ENCODE data around the gene GAS6.
A peak's percentile ranks its signal among the peaks of the same experiment; 100 is the strongest.
"Not testable (repeated sequence)": the region's sequence is repeated elsewhere in the genome, so short reads cannot be mapped to it uniquely, and the experiment has no call there.

Gene GAS6

GRCh38 chr13:113804703-113805430 is 59.0 kb downstream of the GAS6 start:
- no peak for DNase-seq

GRCh38 chr13:113804017-113804702 is 59.7 kb downstream of the GAS6 start:
- no peak for DNase-seq

DNA sequence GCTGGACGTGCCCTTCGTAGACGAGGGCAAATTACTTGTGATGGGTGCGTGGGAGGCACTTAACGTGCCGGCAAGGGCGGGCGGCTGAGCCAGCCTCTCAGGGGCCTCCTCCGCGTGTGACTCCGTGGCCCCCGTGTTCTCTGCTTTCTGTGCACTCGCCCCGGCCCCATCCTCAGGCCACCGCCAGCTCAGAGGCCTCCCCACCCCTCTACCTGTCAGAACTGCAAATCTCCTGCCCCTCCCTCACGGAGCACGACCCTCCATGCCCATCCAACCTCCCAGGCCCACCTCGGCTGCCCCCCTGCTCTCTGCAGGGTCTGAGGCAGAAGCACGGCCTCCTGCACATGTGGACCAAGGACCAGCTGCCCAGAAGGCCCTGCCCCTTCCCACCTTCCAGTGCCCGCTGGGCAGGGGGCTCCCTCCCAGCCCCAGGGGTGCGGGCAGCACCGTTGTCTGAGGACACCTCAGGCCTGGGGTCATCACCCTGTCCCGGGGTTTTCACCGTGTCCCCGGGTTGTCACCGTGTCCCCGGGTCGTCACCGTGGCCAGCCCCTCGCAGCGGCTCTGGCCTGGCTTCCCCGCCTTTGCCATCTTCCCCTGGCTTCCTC is 60.4 kb downstream of the GAS6 start:
- DNase-seq, result no peak

DNA sequence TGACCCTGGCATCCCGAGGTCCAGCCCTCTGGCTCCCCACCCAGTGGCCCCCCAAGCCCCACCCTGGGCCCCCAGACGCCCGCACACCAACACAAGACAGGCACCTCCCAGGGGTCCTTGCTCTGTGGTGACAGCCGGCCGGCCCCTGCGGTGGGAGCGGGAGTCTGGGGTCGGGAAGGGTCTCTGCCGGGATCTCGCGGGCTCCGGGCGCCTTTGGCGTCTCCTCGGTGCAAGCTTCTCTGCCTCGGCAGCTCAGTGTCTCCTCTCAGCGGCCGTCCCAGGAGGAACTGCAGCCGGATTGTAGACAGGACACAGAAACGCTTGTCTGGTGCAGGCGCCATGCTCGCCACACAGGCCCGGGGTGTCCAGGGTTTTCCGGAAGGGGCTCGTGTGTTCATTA is 61.1 kb downstream of the GAS6 start:
- no peak for DNase-seq

DNA sequence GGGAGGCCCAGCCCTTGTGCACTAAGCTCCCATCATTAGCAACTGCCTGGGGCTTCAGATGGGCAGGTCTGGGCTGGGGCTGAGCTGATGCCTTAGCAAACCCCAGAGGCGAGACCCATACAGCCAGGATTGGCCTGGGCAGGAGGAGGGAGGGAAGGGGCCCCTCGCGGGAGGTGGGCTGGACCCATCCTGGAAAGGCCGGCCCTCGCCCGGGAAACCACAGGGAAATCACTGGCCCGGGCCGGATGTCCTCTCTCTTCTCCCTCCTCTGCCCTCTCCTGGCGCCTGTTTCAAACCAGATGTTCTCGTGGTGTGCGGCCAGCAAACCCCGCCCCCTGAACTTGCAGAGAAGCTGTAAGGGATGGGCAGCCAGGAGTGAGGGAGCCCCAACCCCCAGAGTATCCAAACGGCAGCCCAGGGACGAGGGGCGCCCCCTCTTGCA is 61.8 kb downstream of the GAS6 start:
- peak; percentile 12 for DNase-seq

GRCh38 chr13:113801289-113801961 is 62.5 kb downstream of the GAS6 start:
- DNase-seq, result no peak

GRCh38 chr13:113800576-113800926 is 63.3 kb downstream of the GAS6 start:
- no peak for DNase-seq

- DNase-seq, result no peak
These were observed 65.6 kb downstream of the GAS6 start for GRCh38 chr13:113798200-113798811.

GRCh38 chr13:113796964-113797676 is 66.8 kb downstream of the GAS6 start:
- DNase-seq, result no peak

DNA sequence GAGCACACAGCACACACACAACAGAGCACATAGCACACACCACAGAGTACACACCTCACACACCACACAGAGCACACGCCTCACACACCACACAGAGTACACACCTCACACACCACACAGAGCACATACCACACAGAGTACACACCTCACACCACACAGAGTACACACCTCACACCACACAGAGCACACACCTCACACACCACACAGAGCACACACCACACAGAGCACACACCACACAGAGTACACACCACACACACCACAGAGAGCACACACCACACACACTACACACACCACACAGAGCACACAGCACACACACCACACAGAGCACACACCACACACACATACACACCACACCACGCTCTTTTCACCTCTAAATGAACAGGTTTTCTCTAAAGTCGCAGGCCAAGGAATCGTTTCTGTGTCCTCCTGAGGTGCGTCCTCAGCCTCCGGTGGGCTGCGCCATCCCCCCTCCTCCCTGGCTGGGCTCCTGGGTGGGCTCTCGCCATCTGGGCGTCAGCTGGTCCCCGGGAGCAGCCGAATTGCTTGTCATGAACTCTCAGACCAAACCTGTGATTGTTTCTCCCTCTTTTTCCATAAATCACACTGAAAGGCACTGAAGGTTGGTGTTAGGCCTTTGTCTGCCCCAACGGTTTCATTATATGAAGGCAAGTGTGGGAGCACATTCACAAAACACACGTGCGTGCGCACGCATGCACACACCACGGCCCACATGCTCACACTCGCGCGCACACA is 67.5 kb downstream of the GAS6 start:
- DNase-seq, result no peak

- not testable (repeated sequence) for DNase-seq
These were observed 68.5 kb downstream of the GAS6 start for GRCh38 chr13:113795362-113795761.

GRCh38 chr13:113794764-113795173 is 69.1 kb downstream of the GAS6 start:
- DNase-seq, result no peak

DNA sequence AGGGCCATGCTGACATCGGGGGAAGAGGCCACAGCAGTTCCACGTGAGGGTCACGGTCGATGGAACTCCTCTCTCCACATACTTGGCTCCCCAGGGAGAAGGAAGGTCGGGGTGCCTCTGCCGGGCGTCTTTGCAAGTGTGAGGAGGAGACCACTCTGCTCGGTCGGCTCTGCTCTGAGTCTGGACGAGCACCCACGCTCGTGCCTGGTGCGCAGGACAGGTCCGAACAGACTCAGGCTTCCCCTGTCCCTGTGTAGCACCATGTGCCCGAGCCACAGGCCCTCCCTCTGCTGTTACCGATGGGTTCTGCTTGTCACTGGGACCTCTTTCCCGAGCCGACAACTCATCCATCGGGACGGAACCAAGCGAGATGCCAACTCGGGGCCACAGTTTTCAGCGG is 69.8 kb downstream of the GAS6 start:
- no peak for DNase-seq

DNA sequence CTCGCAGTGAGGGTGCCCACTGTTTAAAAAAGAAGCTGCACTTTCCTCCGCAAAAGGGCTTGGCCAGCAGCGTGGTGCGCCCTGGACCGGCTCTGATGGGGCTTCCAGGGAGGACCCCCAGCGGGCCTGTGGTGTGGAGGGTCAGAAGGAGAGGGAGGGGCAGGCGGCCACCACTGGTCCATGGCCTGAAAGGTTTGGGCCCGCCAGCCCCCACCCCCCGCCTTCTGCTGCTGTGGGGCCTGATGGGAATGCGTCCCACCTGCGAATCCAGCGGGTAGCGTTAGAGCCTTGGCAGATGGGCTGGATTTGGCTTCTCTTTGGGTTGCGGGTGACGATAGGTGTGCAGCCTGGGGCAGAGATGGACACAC is 70.2 kb downstream of the GAS6 start:
- DNase-seq, result no peak

DNA sequence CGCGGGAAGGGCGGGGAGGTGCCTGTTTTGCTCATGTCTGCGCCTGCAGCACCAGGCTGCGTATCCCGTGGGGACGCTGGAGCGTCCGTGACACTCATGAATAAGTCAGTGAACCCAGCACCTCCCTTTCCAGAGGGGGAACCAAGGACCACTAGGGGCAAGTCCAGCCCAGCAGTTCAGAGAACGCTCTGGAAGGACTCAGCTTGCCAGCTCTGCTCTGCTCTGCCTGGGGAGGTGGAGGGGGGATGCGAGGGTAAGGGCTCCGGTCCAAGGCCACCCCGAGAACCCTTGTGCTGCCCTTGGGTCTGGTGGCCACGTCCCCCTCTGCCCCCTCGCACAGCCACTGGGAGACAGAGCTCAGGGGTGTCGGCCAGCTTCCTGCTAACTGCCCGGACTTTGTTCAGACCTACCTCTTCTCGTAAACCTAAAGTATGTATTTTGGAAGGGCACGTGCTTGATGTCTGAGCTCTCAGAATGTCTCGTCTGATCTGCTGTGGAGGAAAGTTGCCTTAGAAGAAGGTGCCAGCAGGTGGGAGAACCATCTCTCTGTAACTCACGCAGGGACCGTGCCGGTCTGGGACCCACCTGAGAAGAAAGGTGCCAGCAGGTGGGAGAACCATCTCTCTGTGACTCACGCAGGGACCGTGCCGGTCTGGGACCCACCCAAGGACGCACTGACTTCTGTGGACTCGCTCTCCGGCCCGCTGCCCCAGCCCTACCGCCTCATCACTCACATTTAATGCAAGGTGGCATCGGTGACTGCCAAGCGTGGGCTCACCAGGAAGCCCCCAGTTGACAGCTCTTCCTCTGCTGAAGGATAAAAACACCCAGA is 70.8 kb downstream of the GAS6 start:
- DNase-seq, result no peak

DNA sequence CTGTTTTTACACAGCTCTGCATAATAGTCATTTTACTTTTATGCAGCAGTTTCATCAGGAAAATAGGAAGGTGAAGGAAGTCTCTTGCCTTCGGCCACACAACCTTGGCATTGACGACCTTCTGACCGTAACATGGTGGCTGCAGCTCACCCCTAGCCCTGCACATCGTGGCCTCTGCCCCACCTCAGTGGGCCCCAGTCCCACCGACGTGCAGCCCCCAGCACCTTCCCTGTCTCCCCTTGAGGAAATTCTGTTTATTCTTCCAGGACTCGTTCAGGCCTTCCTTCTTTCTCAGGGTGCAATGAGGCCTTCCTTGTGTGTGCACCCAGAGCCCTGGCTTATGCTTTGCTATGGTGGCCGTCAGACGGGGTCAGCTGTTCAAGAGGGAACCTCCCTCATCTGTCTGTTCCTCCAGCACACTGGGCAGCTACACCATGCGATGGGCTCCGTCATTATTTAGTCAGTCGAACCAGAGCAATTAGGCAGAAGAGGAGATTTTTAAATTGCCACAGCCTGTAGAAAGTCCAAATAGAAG is 71.6 kb downstream of the GAS6 start:
- DNase-seq, result no peak

GRCh38 chr13:113791761-113792160 is 72.1 kb downstream of the GAS6 start:
- no peak for DNase-seq

- no peak for DNase-seq
These were observed 72.7 kb downstream of the GAS6 start for GRCh38 chr13:113791226-113791625.

DNA sequence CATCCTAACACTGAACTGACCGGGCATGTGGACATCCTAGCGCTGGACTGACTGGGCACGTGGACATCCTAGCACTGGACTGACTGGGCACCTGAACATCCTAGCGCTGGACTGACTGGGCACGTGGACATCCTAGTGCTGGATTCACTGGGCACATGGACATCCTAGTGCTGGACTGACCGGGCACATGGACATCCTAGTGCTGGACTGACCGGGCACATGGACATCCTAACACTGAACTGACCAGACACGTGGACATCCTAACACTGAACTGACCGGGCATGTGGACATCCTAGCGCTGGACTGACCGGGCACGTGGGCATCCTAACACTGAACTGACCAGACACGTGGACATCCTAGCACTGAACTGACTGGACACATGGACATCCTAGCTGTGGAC is 73.9 kb downstream of the GAS6 start:
- DNase-seq, result not testable (repeated sequence)

DNA sequence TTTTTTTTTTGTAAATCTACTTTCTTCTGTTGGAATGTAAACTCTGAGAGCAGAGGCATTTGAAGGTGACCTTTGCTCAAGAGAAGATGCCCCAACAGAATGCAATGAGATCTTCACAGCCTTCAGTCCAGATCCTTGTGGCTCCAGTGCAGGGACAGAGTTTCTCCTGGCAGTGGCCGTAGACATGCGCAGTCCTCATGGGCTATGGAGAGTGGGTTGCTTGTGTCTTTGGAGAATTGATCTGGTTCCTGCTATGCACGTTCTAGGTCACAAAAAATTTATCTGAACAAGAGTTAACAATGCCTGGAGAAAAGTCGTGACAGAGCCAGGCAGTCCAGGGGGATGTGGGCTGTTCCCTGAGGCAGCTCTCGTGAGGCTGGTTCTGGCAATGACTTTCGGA is 74.7 kb downstream of the GAS6 start:
- no peak for DNase-seq
